D341Med (cell line): ENCODE data around the gene ATXN2.
"Not testable (repeated sequence)": the region's sequence is repeated elsewhere in the genome, so short reads cannot be mapped to it uniquely, and the experiment has no call there.

ENCODE experiments used
- DNase-seq: peaks from one replicate; pipeline ENCODE4 v3.0.0; 2012; ENCODE audit warnings: low spot score

ATXN2 gene

DNA sequence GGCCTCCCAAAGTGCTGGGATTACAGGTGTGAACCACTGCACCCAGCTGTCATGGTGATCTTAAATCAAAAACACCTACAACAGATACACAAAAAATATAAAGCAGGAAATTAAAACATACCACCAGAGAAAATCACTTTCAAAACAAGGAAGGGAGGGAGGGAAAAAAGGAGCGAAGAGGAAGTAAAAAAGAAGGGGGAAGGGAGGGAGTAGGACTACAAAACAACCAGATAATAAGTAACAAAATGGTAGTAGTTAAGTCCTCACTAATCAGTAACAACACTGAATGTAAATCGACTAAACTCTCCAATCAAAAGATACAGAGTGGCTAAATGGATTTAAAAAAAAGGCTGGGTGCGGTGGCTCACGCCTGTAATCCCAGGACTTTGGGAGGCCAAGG is 104.4 kb downstream of the ATXN2 start:
- no peak for DNase-seq

DNA sequence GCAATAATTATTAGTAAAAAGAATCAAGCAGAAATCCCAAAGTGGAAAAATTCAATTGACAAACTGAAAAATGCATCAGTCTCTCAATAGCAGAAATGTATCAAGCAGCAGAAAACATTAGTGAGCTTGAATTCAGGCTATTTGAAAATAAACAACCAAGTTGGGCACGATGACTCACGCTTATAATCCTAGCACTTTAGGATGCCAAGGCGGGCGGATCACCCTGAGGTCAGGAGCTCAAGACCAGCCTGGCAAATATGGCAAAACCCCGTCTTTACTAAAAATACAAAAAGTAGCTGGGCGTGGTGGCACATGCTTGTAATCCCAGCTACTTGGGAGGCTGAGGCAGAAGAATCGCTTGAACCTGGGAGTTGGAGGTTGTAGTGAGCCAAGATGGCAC is 106.1 kb downstream of the ATXN2 start:
- not testable (repeated sequence) for DNase-seq

DNA sequence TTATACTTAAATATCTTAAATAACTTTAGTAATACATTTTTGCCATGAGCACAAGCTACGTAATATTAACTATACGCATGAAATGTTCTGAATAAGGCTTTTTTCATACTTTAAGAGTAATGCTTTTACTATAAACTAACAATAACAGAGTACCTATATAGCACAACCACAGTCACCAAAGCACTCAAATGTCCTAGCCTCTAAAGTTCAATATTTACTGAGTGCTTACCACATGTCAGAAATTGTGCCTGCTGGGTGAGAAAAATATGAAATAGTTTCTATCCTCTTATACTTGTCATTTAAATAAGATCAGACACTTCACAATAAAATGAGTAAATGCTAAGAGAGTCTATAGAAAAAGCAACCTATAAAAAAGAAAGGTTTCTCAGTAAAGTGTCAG is 110.3 kb downstream of the ATXN2 start:
- no peak for DNase-seq

DNA sequence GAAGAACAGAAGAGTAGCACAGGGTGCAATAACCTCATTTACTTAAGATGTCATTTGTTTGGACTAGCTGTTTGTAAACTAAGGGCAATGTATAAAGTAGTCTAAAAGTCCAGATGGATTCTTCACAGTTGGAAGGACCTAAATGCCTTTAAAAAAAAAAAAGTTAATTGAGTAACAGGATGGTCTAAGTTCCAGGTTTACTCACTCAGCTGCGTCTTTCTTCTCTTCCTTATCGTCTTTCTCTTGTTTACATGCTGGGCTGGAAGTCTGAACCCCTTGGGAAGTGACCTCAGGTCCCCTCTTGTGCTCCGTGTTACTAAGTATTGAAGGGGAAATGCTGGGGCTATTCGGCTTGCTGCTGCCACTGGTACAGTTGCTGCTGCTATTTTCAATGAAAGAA is 110.8 kb downstream of the ATXN2 start:
- peak; percentile 38 for DNase-seq

DNA sequence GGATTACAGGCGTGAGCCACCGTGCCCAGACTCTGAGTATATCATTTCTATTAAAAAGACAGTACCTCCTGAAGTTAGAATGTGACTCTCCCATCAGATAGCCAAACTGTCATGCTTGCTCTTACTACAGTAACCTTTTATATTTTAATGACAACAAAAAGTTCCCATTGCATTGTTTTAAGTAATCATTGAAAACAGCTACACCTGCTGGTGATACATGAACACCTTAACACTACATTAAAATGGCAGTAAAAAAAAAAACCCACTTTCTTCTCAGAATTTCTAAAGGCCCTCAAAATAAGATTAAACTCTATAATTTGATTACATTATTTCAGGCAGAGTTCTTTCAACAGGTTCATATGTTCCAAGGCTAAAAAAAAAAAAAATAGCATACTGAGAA is 116.7 kb downstream of the ATXN2 start:
- no peak for DNase-seq

DNA sequence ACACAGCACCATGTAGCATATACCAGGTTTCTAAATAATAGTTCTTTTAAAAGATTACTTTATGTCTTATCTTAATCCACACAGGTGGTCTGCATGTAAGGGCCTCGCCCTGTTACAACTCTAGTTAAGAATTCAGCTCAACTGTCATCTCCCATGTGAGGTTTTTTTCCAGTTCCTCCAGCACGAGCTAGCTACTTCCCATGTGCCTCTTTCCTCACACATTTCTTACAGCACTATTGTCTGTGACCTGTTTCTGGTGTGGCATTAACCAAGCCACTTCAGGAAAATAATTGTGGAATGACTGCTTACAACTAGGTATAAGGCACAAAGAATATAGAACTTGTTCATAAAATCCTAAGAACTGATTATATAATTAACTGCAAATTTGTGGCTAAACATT is 127.9 kb downstream of the ATXN2 start:
- no peak for DNase-seq

DNA sequence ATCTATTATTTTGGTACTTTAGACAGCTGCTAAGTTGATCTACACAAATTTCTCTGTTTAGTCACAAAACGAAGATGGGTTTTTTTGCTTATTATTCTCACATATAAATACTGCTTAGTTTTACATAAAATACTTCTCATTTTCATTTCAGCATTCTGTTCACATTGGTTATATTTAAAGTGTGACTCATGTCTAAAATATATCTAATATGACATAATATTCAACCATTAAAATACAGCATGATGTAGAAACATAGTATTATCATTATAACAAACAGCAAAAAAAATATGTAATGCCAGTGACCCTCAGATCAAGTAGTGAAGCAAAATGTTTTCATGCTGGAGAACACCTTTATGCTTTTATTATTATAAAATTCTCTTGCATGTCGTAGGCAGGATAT is 129.7 kb downstream of the ATXN2 start:
- DNase-seq: no peak

DNA sequence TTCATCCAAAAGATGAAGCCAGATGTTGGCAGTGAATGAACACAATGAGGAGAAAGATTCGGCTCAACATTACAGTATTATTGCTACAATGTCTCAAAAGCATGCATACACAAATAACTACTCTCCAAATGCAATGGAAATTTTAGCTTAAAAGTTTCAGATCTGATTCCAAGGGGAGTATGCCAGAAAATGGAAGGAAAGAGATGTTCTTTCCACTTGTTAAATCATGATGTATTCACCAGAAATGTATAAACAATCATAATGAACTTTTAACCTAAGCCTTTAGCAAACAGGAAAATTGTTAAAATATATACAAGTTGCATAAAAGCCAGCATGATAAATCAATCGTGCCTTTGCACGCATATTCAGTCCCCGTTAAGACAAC is 131.3 kb downstream of the ATXN2 start:
- no peak for DNase-seq

DNA sequence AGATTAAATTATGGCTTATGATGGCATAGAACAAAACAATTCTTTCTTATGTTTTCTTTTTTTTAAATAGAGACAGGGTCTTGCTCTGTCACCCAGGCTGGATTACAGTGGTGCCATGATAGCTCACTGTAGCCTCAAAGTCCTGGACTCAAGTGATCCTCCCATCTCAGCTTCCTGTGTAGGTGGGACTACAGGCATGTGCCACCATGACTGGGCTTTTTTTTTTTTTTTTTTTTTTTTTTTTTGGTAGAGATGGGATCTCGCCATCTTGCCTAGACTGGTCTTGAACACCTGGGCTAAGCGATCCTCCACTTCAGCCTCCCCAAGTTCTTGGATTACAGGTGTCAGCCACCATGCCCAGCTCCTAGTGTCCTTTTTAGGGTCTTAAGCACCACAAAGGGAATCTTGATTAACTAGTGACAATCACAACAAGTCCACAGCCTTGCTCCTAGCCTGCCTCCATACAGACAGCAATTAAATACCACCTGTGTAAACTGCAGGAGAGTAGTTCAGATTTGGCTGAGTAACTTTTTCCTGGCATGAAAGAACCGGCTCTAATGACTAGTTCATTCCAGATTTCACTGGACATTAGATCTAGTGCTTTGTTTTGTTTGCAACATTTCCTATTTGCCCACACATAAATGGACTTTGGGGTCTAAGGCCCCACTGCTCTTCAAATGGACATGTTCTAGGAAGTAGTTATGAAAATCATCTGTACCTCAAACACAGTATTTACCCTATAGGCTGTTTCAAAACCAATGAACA is 131.8 kb downstream of the ATXN2 start:
- DNase-seq: no peak

DNA sequence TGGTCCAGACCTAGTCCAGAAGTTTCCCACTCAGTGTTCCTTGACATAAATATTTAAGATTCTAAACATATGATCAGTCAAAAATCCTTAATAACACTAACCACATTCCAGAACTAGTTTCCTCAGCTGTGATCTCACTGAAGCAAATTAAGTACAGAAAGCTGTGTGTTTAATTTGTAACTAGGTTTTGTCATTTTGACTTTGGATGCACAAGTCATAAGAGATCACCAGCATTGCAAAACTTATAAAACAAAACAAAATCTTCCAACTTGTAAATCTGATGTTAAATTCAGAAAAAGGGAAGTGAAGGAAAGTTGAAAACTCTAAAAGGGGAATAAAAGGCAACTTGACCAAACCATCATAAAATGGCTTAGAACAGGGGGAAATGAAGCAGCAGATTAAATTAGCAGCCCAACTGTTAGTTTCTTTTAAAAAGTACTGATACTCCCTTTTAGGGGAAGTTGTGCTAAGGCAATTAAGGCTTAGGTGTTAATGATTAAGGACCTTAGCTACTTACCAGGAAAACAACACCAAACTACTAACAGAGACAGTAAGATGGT is 136.8 kb downstream of the ATXN2 start:
- DNase-seq: no peak

DNA sequence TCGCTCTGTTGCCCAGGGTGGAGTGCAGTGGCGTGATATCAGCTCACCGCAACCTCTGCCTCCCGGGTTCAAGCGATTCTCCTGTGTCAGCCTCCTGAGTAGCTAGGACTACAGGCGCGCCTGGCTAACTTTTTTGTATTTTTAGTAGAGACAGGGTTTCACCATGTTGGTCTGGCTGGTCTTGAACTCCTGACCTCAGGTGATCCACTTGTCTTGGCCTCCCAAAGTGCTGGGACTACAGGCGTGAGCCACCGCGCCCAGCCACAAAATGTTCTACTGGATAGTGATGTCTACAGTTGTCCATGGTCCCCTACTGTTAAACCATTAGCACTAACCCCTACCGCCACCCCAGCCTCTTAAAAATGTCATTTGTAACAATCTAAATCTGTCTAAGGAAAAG is 139.0 kb downstream of the ATXN2 start:
- DNase-seq: not testable (repeated sequence)

DNA sequence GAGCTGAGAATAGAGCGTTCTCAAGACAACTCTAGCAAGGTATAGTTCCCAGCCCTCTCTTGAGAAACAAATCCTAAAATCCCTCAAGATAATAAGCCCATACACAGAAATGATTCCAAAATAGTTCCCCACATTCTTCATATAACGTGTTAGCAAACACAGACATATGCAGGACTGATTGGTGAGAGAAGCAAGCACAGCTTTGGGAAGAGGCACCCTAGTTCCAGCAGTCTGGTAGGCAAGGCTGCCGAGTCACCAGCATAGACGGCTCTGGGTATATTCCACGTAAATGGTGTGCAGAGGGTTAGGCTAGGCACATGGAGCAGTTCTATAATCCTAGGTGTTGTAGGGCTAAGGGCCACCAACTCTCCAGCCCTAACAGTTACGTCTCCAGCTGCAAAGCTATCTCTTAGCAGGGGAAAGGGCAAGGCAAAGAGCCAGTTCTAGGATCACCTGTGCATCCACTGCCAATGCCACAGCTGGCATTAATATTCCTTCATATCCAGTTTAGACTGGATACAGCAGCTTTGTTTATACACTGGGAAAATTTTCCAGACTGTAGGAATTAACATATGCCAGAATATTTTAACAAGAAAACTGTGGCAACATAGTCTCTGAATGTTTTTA is 140.5 kb downstream of the ATXN2 start:
- no peak for DNase-seq

DNA sequence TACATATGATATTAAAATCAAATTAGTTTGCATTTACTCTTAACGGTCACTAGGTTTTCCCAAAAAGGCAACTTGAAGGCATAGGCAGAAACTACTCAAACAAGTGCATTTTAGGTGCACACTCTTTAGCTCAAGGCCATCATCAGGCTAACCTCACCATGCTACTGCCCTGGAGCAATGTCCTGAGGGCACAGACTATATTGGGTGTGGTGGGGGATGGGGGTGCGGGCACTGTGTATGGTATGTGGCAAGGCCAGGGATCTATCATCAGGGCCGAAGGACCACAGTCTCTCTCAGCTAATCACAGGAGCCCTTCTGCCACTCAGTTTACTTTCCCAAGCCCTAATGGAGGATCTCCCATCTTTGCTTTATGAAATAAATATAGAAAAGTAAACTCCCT is 141.5 kb downstream of the ATXN2 start:
- DNase-seq: no peak

DNA sequence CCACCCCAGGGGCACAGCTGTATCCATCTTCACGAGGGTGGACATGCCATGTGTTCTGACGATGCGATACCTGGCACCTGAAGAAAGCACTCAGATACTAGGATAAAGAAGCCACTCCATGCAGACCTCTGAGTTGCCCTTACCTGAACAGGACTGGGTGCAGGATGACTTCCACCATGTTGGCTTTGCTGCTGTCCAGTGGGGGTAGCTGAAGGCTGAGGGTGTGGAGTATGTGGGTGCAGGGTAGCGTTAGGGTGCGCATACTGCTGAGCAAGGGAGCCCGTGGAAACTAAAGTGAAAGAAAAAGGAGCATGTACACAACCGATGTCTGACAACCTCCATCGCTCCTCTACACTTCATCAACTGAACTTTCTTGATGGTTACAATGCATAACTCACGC is 142.0 kb downstream of the ATXN2 start:
- DNase-seq: no peak

DNA sequence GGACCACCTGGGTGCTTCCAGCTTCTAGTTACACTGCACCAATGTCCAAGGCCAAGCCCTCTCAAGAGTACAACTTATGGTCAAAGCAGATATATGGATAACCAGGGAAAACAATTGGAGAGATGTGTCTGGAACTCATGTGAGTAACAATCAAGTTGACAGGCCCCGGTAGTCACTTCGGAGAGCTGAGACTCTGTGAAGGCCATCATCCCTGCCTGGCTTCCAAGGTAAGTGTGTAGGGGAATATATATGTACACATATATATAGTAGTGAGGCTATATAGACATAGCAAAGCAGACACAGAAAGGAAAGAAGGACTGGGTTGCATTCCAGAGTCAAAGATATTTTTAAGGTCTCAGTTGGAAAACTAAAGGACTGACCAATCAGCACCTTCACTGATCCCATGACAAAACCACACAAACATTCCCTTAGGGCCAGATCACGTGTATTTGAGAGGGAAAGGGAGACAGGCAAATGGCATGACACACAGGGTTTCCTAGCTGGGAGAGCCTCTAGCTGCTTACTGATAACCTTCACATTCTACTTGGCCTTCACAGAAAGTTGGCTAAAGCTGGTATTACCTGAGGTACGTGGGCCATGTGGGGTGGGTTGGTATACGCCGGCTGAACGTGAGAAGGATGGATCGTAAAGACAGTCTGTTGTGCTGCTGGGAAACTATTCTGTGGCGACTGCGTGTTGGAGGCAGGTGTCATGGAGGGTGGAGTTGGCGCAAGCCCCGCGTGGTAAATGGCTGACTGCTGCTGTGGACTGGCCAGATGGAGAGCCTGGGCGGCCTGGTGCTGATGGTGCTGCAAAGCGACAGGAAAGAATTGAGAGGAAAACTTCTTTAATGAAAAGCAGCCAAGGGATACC is 143.4 kb downstream of the ATXN2 start:
- DNase-seq: no peak

DNA sequence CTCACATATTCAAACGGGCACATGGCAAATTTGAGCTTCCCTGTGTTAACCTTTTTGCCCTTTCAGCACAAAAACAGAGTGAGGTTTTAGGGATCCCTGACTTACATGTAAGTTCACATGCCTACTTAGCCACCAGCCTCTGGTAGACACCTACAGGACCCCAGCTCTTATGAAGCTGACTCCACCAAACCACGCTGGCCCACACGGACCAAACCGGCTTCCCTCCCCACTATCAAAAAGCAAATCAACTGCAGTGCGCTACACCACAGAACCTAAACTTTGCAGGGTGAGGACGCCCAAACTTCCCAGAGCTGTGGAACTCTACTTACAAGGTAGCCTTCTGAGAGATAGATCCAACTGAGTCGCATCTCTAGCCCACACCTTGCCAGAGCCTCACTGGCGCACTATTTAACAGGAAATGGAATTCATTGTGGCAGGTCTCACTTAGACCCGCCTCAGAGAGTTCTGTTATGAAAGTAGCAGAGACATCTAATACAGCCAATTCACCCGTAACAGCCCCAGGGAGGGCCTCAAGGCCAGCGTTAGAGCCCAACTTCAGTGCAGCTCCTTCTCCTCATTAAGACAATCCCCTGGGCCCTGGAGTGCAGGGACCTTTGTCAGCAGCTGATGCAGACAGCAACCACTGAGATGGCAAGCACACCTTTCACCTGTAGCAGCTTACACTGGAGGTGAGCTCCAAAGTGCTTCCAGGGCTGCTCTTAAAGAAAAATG is 144.2 kb downstream of the ATXN2 start:
- no peak for DNase-seq

DNA sequence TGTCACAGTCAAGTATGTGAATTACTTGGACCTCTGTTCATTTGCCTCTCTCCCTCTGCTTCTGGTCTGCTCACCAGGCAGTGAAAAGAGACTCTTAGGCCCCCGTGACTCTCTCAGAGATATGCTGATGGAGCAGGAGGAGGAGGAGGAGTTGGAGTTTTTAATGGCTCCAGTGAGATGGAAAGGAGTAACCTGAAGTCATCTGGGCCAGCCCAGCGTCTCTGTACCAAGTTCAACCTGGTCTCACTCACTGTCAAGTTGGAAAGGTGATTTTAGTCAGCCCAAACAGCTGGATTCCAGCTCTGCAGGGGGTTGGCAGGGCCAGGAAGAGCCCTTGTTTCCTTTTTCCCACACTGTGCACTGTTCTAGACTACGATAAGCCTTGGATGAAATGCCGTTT is 144.8 kb downstream of the ATXN2 start:
- DNase-seq: no peak

DNA sequence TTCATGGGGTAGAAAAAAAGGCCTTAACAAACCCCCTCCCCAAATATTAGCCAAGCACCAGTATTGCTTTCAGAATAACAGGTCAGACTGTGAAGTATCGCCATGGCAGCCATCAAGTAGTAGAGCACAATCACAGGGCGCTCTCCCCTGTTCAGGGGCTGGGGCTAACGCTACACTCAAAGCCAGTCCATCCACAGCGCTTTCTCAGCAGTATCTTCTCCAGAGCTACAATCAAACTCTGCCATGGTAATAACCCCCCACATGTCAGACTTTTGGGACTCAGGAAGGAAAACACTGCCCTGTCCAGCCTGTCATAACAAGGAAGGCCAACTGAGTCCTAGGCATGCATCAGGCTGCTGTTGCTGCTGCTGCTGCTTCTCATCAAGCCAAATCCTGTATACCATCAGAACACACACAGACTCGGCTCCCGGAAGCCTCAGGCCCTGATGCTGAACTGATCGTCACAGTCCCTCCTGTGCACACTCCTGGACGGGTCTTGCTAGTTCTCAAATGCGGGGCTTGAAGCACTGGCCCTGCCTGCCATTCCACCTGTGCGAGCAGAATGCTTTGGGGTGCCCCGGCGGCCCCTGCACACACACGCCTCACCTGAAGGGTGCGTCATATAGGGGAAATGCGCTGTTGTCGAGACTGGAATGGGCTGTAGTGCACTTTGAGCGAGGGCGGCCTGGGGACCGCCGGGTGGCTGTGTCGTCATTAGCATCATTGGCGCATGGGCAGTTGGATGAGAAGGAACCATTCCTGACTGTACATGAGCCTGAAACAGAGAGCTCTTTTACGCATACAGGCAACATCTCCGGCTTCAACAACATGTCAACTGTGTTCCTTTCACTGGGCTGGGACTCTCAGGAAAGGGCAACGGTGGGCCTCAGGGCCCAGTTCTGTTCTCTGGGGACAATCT is 145.8 kb downstream of the ATXN2 start:
- no peak for DNase-seq

DNA sequence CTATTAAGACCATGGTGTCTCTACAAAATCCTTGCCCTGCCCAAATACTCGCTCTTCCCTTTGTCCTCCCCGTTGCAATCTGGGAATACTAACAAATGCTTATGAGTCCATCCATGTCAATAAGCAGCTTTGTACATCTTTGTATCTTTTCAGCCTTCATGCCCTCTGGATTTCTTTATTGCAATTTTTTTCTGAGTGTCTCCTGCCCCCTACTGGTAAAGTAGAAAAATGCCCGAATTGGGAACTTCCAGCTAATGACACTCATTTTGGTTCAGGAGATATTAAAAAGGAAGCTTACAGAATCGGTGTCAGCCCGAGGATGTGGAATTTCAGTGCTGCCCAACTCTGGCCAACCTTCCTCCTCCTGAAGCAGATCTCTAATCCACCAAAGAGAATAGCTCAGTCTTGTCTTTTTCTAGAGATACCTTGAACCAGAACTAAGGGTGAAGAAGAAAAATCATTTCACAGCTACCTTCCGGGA is 147.4 kb downstream of the ATXN2 start:
- DNase-seq: no peak

DNA sequence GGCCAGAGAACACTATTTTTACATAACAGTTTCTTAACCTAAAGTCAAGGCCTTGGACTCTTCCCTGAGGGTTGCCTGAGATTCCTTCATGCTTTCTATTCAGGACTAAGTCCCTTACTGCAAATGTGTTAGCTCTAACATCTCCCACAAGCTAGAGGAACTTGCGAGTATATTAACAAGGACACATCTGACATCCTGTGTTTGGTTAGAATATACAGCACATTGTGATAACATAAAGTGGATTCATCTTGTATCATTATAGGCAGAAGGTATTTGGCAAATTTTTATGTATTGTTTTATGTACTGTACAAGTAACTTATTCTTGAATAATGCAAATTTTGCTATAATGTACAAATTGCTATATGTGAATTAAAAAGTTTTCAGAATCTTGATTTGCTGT is 147.9 kb downstream of the ATXN2 start:
- no peak for DNase-seq

DNA sequence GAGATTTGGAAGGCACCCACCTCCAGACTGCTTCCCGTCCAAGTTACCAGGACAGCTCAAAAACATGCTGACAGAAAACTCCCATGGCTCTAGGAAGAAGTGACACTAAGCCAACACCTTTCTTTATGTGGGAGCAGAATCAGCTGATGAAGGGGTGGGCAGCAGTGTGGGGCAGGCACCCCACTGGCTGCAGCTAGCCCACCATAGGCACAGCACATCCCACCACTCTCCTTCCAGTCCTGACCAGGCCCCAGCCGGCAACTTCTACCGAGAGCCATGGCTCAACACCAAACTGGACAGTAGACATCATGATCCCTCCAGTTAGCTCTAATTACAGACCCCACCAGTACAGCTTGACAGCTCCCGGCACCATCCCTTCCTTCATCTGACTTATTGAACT is 148.4 kb downstream of the ATXN2 start:
- DNase-seq: no peak
